Endothelial cell of umbilical vein (primary cell): ENCODE data around the gene ICAM1.

Source experiments
- CTCF ChIP-seq, 2 donors: IDR thresholded peaks; 1 replicate in 1 of 2; 2 replicates in 1 of 2; pipeline ENCODE4 v1.5.1; 2011; ENCODE audit warnings: low read length in 2 of 2, mild to moderate bottlenecking in 2 of 2, moderate library complexity in 2 of 2, control low read depth in 1 of 2, inconsistent platforms in 1 of 2, low read depth in 1 of 2; ENCODE audit not compliant: insufficient read depth in 1 of 2; ENCODE audit errors: extremely low read depth in 1 of 2
- EZH2 ChIP-seq: IDR thresholded peaks from 2 replicates; pipeline ENCODE4 v1.6.1; 2012; ENCODE audit warnings: borderline replicate concordance, low read depth, mild to moderate bottlenecking, moderate library complexity, low read length, inconsistent platforms; ENCODE audit not compliant: severe bottlenecking
- GATA2 ChIP-seq: IDR thresholded peaks from 2 replicates; pipeline ENCODE4 v1.7.0; 2011; ENCODE audit warnings: low read depth, mild to moderate bottlenecking, moderate library complexity, mixed read lengths, low read length; ENCODE audit not compliant: insufficient read length, insufficient read depth
- MAX ChIP-seq: IDR thresholded peaks from 2 replicates; pipeline ENCODE4 v1.6.1; 2011; ENCODE audit not compliant: insufficient read depth, insufficient read length
- POLR2A ChIP-seq: IDR thresholded peaks from 2 replicates; pipeline ENCODE4 v1.6.1; 2012; ENCODE audit warnings: low read depth, mild to moderate bottlenecking, control low read depth, low read length
- POLR2AphosphoS5 ChIP-seq: IDR thresholded peaks from 2 replicates; pipeline ENCODE4 v1.6.1; 2012; ENCODE audit warnings: low read depth, mild to moderate bottlenecking, control low read depth, low read length, moderate library complexity; ENCODE audit not compliant: insufficient read depth

GRCh38 chr19:10285393-10285792 lies 14.5 kb downstream of the ICAM1 start:
- TF ChIP-seq CTCF (IDR thresholded peaks at IDR 0.05; ENCODE audit: extremely low read depth in 1 of 2, insufficient read depth in 1 of 2, low read depth in 1 of 2, low read length in 2 of 2) (no peak), POLR2A (no peak), EZH2 (no peak), GATA2 (no peak), POLR2AphosphoS5 (no peak), MAX (no peak)
